Spleen (tissue), 11 donors: Measurements from ENCODE around the gene GON4L. TPM values are rescaled to one million over a fixed set of nuclear protein-coding genes. Genes with fewer than 3 reads are reported as not detected.
"Not testable (repeated sequence)": the region's sequence is repeated elsewhere in the genome, so short reads cannot be mapped to it uniquely, and the experiment has no call there.

ENCODE experiments used
- DNase-seq: peaks from one replicate; pipeline ENCODE4 v3.0.0-alpha.2; 2020
- H3K27ac ChIP-seq, 8 donors: fragments of 200-600 bp; sonication (generic) in 7 of 8; 1 replicate in 4 of 8; 2 replicates in 4 of 8; pipeline versions ENCODE4 v1.5.0 to v1.8.0; 2016 to 2021; ENCODE audit warnings: inconsistent platforms in 4 of 8, mild to moderate bottlenecking in 4 of 8, moderate library complexity in 1 of 8
- H3K27me3 ChIP-seq, 7 donors: fragments of 200-600 bp; sonication (generic) in 6 of 7; replicated peaks in 1 of 7; 1 replicate in 4 of 7; 2 replicates in 3 of 7; pipeline versions ENCODE4 v1.5.0 to v1.8.0; 2016 to 2021; ENCODE audit warnings: inconsistent platforms in 3 of 7, mild to moderate bottlenecking in 1 of 7
- H3K36me3 ChIP-seq, 6 donors: fragments of 200-600 bp; sonication (generic) in 5 of 6; 1 replicate in 4 of 6; 2 replicates in 2 of 6; pipeline versions ENCODE4 v1.5.0 to v1.8.0; 2016 to 2021; ENCODE audit warnings: inconsistent platforms in 2 of 6
- H3K4me1 ChIP-seq, 6 donors: fragments of 200-600 bp; sonication (generic) in 5 of 6; 1 replicate in 3 of 6; 2 replicates in 3 of 6; pipeline versions ENCODE4 v1.5.0 to v1.8.0; 2016 to 2021; ENCODE audit warnings: inconsistent platforms in 3 of 6
- H3K4me3 ChIP-seq, 8 donors: fragments of 200-600 bp; sonication (generic) in 7 of 8; 1 replicate in 4 of 8; 2 replicates in 4 of 8; pipeline versions ENCODE4 v1.5.0 to v1.8.0; 2016 to 2021; ENCODE audit warnings: inconsistent platforms in 4 of 8, mild to moderate bottlenecking in 4 of 8, moderate library complexity in 2 of 8
- H3K9me3 ChIP-seq, 8 donors: fragments of 200-600 bp; sonication (generic) in 7 of 8; 1 replicate in 4 of 8; 2 replicates in 4 of 8; pipeline versions ENCODE4 v1.5.0 to v1.8.0; 2016 to 2021; ENCODE audit warnings: inconsistent platforms in 4 of 8
- CTCF ChIP-seq, 11 experiments: fragments of 200-600 bp in 7 of 11; fragments of 450-650 bp in 4 of 11; sonication (generic) in 4 of 11; IDR thresholded peaks in 8 of 11; conservative IDR thresholded peaks in 3 of 11; 1 replicate in 7 of 11; 2 replicates in 4 of 11; pipeline versions ENCODE4 v1.4.0 to v1.8.0; 2016 to 2021; ENCODE audit warnings: antibody characterized with exemption in 11 of 11, inconsistent platforms in 4 of 11, mild to moderate bottlenecking in 1 of 11
- POLR2A ChIP-seq, 3 donors: fragments of 450-650 bp; IDR thresholded peaks; one replicate each; pipeline ENCODE4 v1.5.1; 2017; ENCODE audit warnings: antibody characterized with exemption in 3 of 3, mild to moderate bottlenecking in 1 of 3
- POLR2AphosphoS5 ChIP-seq, 3 donors: sonication (generic); formaldehyde crosslinking; IDR thresholded peaks; one replicate each; pipeline ENCODE4 v1.5.1; 2017; ENCODE audit warnings: antibody characterized with exemption in 3 of 3
- WGBS, 5 donors: extraction: QIAGEN DNeasy Blood & Tissue Kit in 3 of 5; methylation state at CpG; one replicate each; pipeline versions ENCODE4 v1.1.5 to v1.1.7; 2013 to 2018; 5-methylcytosine and 5-hydroxymethylcytosine counted together
- intact Hi-C: fragments of 100-400 bp; cut with DNase I; formaldehyde crosslinking; loops from one replicate; pipeline ENCODE4 v1.15.0; 2023; ENCODE audit warnings: low total_unique reads
- polyA plus RNA-seq, 3 donors: library from polyadenylated mRNA; stranded (reverse); fragments of 200-250 nt; gene quantifications; one replicate each; pipeline ENCODE4 v1.2.1, GENCODE V29; 2013
- total RNA-seq, 7 donors: library from RNA; depleted of rRNA in 3 of 7; stranded (reverse); fragments of >200 nt in 3 of 7; fragmentation: NEBNext Ultra II Directional in 4 of 7; extraction: Animal tissue kit (Norgen Biotek cat#: 25700) in 4 of 7; gene quantifications; one replicate each; pipeline versions ENCODE4 v1.1.0 to v1.2.1, GENCODE V29; 2016 to 2021
- donor health status: healthy with polysubstance abuse.
- donor health status: DM: no; HTN: no; CAD: no; lungs with moderate emphysema.
- donor health status: DM: no; HTN: no; CAD: no.
- donor health status: Bipolar disorder and iron deficiency.
- donor health status: healthy.
- donor health status: DM: no; HTN: no; CAD: no.
- donor health status: DM: yes; HTN: yes; CAD: no.

GON4L gene
- total and polyA plus RNA-seq, 10 donors: 12.3 to 103 (median 66.2) TPM

- peak in 2 of 11 experiments; percentile 21 to 26 for TF ChIP-seq CTCF (IDR thresholded peaks at IDR 0.05 in 8 of 11, conservative IDR thresholded peaks at IDR 0.05 in 3 of 11)
- peak in 2 of 3 donors; percentile 31 to 32 for TF ChIP-seq POLR2A (IDR thresholded peaks at IDR 0.05)
- TF ChIP-seq POLR2AphosphoS5 (IDR thresholded peaks at IDR 0.05): peak; percentile 89 to 93 (median 90)
- H3K27me3 ChIP-seq, intact Hi-C loops, H3K9me3 ChIP-seq, H3K4me1 ChIP-seq: not testable (repeated sequence)
- Histone ChIP-seq H3K36me3 (peaks cover 0 to 23% (median 10%) of the 10 kb centered on the region in 6 donors), H3K27ac (peak overlapping the region; percentile 70 to 89 (median 83)), H3K4me3 (peak overlapping the region; percentile 53 to 84 (median 73))
- peak; percentile 95 for DNase-seq
- 0 to 1% (median 0%) methylated on average over 28 to 47 of the region's 77 CpGs for WGBS, 5 donors
Observed at GRCh38 chr1:155745284-155746228, 111.5 kb downstream of the GON4L start.

- H3K4me1 ChIP-seq: peaks cover 0 to 9% (median 8%) of the 10 kb centered on the region in 6 donors
- H3K36me3 ChIP-seq: peaks cover 0 to 19% (median 8%) of the 10 kb centered on the region in 6 donors
- H3K9me3 ChIP-seq: no peaks in the 10 kb centered on the region
- intact Hi-C loops: no loop called here
- peak overlapping the region; percentile 53 to 84 (median 73) for H3K4me3 ChIP-seq
- TF ChIP-seq CTCF (IDR thresholded peaks at IDR 0.05 in 8 of 11, conservative IDR thresholded peaks at IDR 0.05 in 3 of 11) (no peak), POLR2A (IDR thresholded peaks at IDR 0.05) (no peak), POLR2AphosphoS5 (IDR thresholded peaks at IDR 0.05) (no peak)
- no peaks in the 10 kb centered on the region for H3K27me3 ChIP-seq
- WGBS, 5 donors: 79 to 85% (median 83%) methylated on average over 9 of the region's 9 CpGs
- peak overlapping the region; percentile 70 to 89 (median 83) for H3K27ac ChIP-seq
- DNase-seq: no peak
Observed at GRCh38 chr1:155744711-155745283, 112.2 kb downstream of the GON4L start.

GRCh38 chr1:155741908-155742307 is 115.1 kb downstream of the GON4L start:
- no peak for DNase-seq

More at GRCh38 chr1:155741908-155742307, 115.1 kb downstream of the GON4L start:
- Histone ChIP-seq H3K27me3 (no peaks in the 10 kb centered on the region), H3K4me3 (no peak overlapping the region), H3K27ac (no peak overlapping the region), H3K4me1 (peaks cover 0 to 9% (median 8%) of the 10 kb centered on the region in 6 donors), H3K9me3 (no peaks in the 10 kb centered on the region), H3K36me3 (peaks cover 0 to 25% (median 22%) of the 10 kb centered on the region in 6 donors)
- intact Hi-C loops: no loop called here
- no peak for TF ChIP-seq CTCF (IDR thresholded peaks at IDR 0.05 in 8 of 11, conservative IDR thresholded peaks at IDR 0.05 in 3 of 11)
- TF ChIP-seq POLR2AphosphoS5 (IDR thresholded peaks at IDR 0.05): no peak
- no peak for TF ChIP-seq POLR2A (IDR thresholded peaks at IDR 0.05)
- 86 to 94% (median 91%) methylated on average over 10 of the region's 10 CpGs for WGBS, 5 donors
